Epidermal melanocyte (primary cell): Measurements from ENCODE around the gene GPR137B.
"Not testable (repeated sequence)": the region's sequence is repeated elsewhere in the genome, so short reads cannot be mapped to it uniquely, and the experiment has no call there.

Experiments used
- DNase-seq: peaks from one replicate; pipeline ENCODE4 v3.0.0; 2011; ENCODE audit warnings: low spot score; ENCODE audit not compliant: insufficient read length

Gene GPR137B

GRCh38 chr1:236160540-236161127, 18.3 kb downstream of the GPR137B start:
- DNase-seq = no peak

- no peak for DNase-seq
Observed at GRCh38 chr1:236161230-236161629, 18.9 kb downstream of the GPR137B start.

GRCh38 chr1:236161755-236162154, 19.4 kb downstream of the GPR137B start:
- not testable (repeated sequence) for DNase-seq

- DNase-seq = no peak
Observed at GRCh38 chr1:236163463-236164153, 21.3 kb downstream of the GPR137B start.

GRCh38 chr1:236164273-236164672, 21.9 kb downstream of the GPR137B start:
- DNase-seq = no peak

- no peak for DNase-seq
Observed at GRCh38 chr1:236165238-236165981, 23.1 kb downstream of the GPR137B start.

GRCh38 chr1:236166041-236166440, 23.7 kb downstream of the GPR137B start:
- no peak for DNase-seq

GRCh38 chr1:236167154-236167553, 24.8 kb downstream of the GPR137B start:
- no peak for DNase-seq

GRCh38 chr1:236167578-236167977, 25.2 kb downstream of the GPR137B start:
- DNase-seq = no peak

- no peak for DNase-seq
Observed at GRCh38 chr1:236168716-236169429, 26.5 kb downstream of the GPR137B start.

- no peak for DNase-seq
Observed at GRCh38 chr1:236172041-236172579, 29.8 kb downstream of the GPR137B start.

- no peak for DNase-seq
Observed at GRCh38 chr1:236173174-236173767, 30.9 kb downstream of the GPR137B start.

GRCh38 chr1:236175642-236176336, 33.5 kb downstream of the GPR137B start:
- no peak for DNase-seq

GRCh38 chr1:236176337-236177336, 34.3 kb downstream of the GPR137B start:
- DNase-seq = no peak

GRCh38 chr1:236179634-236180033, 37.3 kb downstream of the GPR137B start:
- DNase-seq = no peak

GRCh38 chr1:236181059-236181458, 38.7 kb downstream of the GPR137B start:
- DNase-seq = no peak

GRCh38 chr1:236185687-236186086, 43.3 kb downstream of the GPR137B start:
- DNase-seq = no peak

- DNase-seq = not testable (repeated sequence)
Observed at GRCh38 chr1:236186471-236186870, 44.1 kb downstream of the GPR137B start.

- DNase-seq = not testable (repeated sequence)
Observed at GRCh38 chr1:236188084-236188483, 45.7 kb downstream of the GPR137B start.
